ENCODE results near the gene GALNT4. TPM values are rescaled to one million over a fixed set of nuclear protein-coding genes. Genes with fewer than 3 reads are reported as not detected.

Gene GALNT4
- 19.0 and 22.5 TPM in 2 replicates for total RNA-seq

DNA sequence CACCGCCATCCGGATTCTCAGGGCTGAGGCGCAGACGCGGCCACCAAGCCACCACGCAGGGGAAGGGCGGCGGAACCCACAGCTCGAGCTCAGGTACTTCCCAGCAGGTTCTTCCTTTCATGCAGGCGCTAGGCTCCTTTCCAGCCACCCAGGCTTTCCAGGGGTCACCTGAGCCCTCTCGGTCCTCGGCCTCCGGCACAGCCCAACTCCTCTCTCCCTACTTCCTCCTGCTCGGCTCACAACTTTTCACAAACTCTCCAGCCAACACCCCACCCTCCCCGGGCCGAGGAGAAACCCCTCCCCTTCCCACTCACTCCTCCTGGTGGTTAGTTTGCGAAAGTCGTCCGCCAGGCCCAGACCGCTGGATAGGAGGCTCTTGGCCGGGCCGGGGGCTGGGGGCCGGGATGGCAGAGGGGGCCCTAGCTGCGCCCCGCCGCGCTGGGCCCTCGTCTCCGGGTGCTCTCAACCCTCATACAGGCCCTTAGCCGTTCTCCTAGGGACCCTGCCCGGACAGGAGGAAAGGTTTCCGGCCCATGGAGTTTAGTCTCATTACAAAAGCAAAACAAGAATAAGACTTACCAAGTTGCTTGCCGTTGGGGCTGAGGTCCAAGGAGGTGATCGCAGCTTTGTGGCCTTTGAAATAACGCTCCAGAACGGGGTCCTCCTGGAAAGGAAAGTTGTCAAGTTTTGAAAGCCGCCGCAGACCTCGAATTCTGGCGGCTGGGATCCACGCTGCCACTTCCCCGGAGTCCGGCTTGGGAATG is at the start of gene GALNT4:
TSS of gene GALNT4 (minus strand) at position 256 of the 764 bp plus-strand sequence. CDS start at position 9, 247 bp downstream.

DNA sequence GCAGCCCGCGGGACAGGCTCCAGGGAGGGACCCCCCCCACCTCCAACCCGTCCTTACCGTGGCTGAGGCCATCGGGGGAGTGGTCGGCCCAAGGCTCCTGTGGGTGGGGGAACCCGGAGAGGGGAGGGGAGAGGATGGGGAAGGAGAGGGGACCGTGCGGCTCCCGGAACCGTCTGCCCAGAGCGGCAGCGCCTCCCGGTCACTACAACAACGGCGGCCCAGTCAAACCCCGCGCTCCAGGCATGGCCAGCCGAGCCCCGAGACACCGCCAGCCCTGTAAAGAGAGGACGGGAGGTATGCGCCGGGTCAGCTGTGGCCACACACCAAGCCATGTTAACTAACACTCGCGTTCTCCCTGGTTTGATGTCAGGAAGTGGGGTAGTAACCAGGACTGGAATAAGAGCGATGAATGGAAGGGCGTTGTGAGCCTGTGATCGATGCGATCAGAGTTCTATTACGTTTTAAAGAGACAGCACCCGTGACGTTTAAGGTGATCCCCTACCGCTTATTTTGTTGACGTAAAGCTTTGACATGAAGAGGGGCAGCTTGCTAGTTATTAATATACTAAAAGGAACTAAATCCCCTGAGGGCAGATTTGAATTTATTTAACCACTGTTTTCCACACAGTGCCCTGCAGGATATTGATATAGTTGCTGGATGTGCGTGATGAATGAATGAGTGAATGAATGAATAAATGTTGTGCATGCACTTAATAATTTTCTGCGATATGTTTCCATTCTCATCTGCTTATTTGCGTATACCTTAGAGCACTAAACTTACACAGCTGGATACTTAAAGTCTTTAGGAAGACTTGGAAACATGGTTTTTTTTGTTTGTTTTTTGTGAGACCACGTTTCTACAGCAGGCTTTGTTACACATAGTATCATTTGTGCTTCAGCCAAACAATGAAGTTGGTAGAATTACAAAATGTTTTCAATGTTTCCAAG is 1.5 kb upstream of the GALNT4 start, which contains the start of gene POC1B:
TSS of gene POC1B (minus strand) at position 224 of the 947 bp plus-strand sequence. CDS start at position 72, 152 bp downstream.

Other genes with a start within 250 kb of the GALNT4 start
- 214 and 246 TPM in 2 replicates for gene DUSP6, start 172.3 kb downstream of the GALNT4 start, total RNA-seq
- 13.9 and 17.3 TPM in 2 replicates for gene POC1B, start 1.3 kb upstream of the GALNT4 start, total RNA-seq
- 23.5 and 32.5 TPM in 2 replicates for gene ATP2B1, start 184.0 kb upstream of the GALNT4 start, total RNA-seq